Activated naive CD8-positive, alpha-beta T cell treated with anti-CD3 and anti-CD28 coated beads, Interleukin-2, amount 50 U/mL, for 24 hours (primary cell): ENCODE results near the gene HOMEZ.
"Not testable (repeated sequence)": the region's sequence is repeated elsewhere in the genome, so short reads cannot be mapped to it uniquely, and the experiment has no call there.

Source experiments
- ATAC-seq: fragments of 150-1000 bp; cut with Tn5 transposase; one replicate; pipeline ENCODE4 v1.10.0; 2021
- DNase-seq: peaks from one replicate; pipeline ENCODE4 v3.0.0; 2021
- H3K27ac Mint-ChIP-seq: one replicate; pipeline ENCODE4 v1.8.0; 2021; ENCODE audit warnings: mild to moderate bottlenecking, mixed read lengths
- H3K27me3 Mint-ChIP-seq: one replicate; pipeline ENCODE4 v1.8.0; 2021; ENCODE audit warnings: mixed read lengths
- H3K36me3 Mint-ChIP-seq: one replicate; pipeline ENCODE4 v1.8.0; 2021; ENCODE audit warnings: low read depth, mixed read lengths
- H3K4me1 Mint-ChIP-seq: one replicate; pipeline ENCODE4 v1.8.0; 2021; ENCODE audit warnings: mixed read lengths
- H3K4me3 Mint-ChIP-seq: one replicate; pipeline ENCODE4 v1.8.0; 2021; ENCODE audit warnings: mild to moderate bottlenecking, moderate library complexity, mixed read lengths
- H3K9me3 Mint-ChIP-seq: one replicate; pipeline ENCODE4 v1.8.0; 2021; ENCODE audit warnings: mixed read lengths

HOMEZ gene

GRCh38 chr14:23300687-23301223 lies 14.8 kb upstream of the HOMEZ start:
- DNase-seq (peak; percentile 34), ATAC-seq (no peak)
- H3K36me3 Mint-ChIP-seq: peaks cover 7% of the 10 kb centered on the region
- peak overlapping the region; percentile 88 for H3K4me3 Mint-ChIP-seq
- H3K27ac Mint-ChIP-seq: peak overlapping the region; percentile 91
- H3K9me3 Mint-ChIP-seq: no peaks in the 10 kb centered on the region
- H3K4me1 Mint-ChIP-seq: peaks cover 23% of the 10 kb centered on the region
- H3K27me3 Mint-ChIP-seq: peaks cover 6% of the 10 kb centered on the region

GRCh38 chr14:23299986-23300686 lies 14.2 kb upstream of the HOMEZ start:
- Mint-ChIP-seq H3K27ac (peak overlapping the region; percentile 91), H3K36me3 (peaks cover 7% of the 10 kb centered on the region), H3K27me3 (peaks cover 2% of the 10 kb centered on the region), H3K4me3 (peak overlapping the region; percentile 88), H3K9me3 (no peaks in the 10 kb centered on the region), H3K4me1 (peaks cover 26% of the 10 kb centered on the region)
- DNase-seq: no peak
- no peak for ATAC-seq

GRCh38 chr14:23299211-23299957 lies 13.5 kb upstream of the HOMEZ start:
- Mint-ChIP-seq H3K27ac (peak overlapping the region; percentile 46), H3K27me3 (no peaks in the 10 kb centered on the region), H3K36me3 (peaks cover 7% of the 10 kb centered on the region), H3K9me3 (no peaks in the 10 kb centered on the region), H3K4me3 (peak overlapping the region; percentile 36), H3K4me1 (peaks cover 32% of the 10 kb centered on the region)
- ATAC-seq: no peak
- no peak for DNase-seq

GRCh38 chr14:23297611-23298277 lies 11.8 kb upstream of the HOMEZ start:
- Mint-ChIP-seq H3K27ac (no peak overlapping the region), H3K9me3 (no peaks in the 10 kb centered on the region), H3K27me3 (no peaks in the 10 kb centered on the region), H3K4me3 (no peak overlapping the region), H3K4me1 (peaks cover 32% of the 10 kb centered on the region), H3K36me3 (peaks cover 7% of the 10 kb centered on the region)
- DNase-seq: no peak
- no peak for ATAC-seq

GRCh38 chr14:23297096-23297495 lies 11.2 kb upstream of the HOMEZ start:
- peaks cover 5% of the 10 kb centered on the region for H3K36me3 Mint-ChIP-seq
- ATAC-seq: no peak
- H3K27me3 Mint-ChIP-seq: no peaks in the 10 kb centered on the region
- no peak overlapping the region for H3K4me3 Mint-ChIP-seq
- peaks cover 29% of the 10 kb centered on the region for H3K4me1 Mint-ChIP-seq
- H3K9me3 Mint-ChIP-seq: no peaks in the 10 kb centered on the region
- DNase-seq: no peak
- H3K27ac Mint-ChIP-seq: no peak overlapping the region

GRCh38 chr14:23296012-23296777 lies 10.3 kb upstream of the HOMEZ start:
- H3K4me1 Mint-ChIP-seq: peaks cover 29% of the 10 kb centered on the region
- no peak overlapping the region for H3K4me3 Mint-ChIP-seq
- H3K27me3 Mint-ChIP-seq: no peaks in the 10 kb centered on the region
- ATAC-seq (no peak), DNase-seq (no peak)
- peaks cover 5% of the 10 kb centered on the region for H3K36me3 Mint-ChIP-seq
- H3K27ac Mint-ChIP-seq: no peak overlapping the region
- no peaks in the 10 kb centered on the region for H3K9me3 Mint-ChIP-seq

- Mint-ChIP-seq H3K36me3 (peaks cover 4% of the 10 kb centered on the region), H3K4me1 (peaks cover 20% of the 10 kb centered on the region), H3K27me3 (no peaks in the 10 kb centered on the region), H3K27ac (peak overlapping the region; percentile 75), H3K9me3 (no peaks in the 10 kb centered on the region), H3K4me3 (no peak overlapping the region)
- peak; percentile 50 for DNase-seq
- ATAC-seq: peak; percentile 74
Observed at GRCh38 chr14:23294734-23295561, 9.0 kb upstream of the HOMEZ start.

- no peaks in the 10 kb centered on the region for H3K9me3 Mint-ChIP-seq
- H3K4me1 Mint-ChIP-seq: peaks cover 26% of the 10 kb centered on the region
- DNase-seq: no peak
- peak overlapping the region; percentile 98 for H3K4me3 Mint-ChIP-seq
- peak overlapping the region; percentile 95 for H3K27ac Mint-ChIP-seq
- H3K27me3 Mint-ChIP-seq: no peaks in the 10 kb centered on the region
- peaks cover 13% of the 10 kb centered on the region for H3K36me3 Mint-ChIP-seq
- no peak for ATAC-seq
Observed at GRCh38 chr14:23286902-23287479, 1.1 kb upstream of the HOMEZ start.

GRCh38 chr14:23285530-23286019 lies 357 bp downstream of the HOMEZ start:
- peaks cover 13% of the 10 kb centered on the region for H3K36me3 Mint-ChIP-seq
- H3K9me3 Mint-ChIP-seq: no peaks in the 10 kb centered on the region
- H3K27ac Mint-ChIP-seq: peak overlapping the region; percentile 90
- H3K27me3 Mint-ChIP-seq: no peaks in the 10 kb centered on the region
- DNase-seq (no peak), ATAC-seq (peak; percentile 30)
- H3K4me3 Mint-ChIP-seq: peak overlapping the region; percentile 98
- H3K4me1 Mint-ChIP-seq: peaks cover 26% of the 10 kb centered on the region

GRCh38 chr14:23284654-23285529 lies 1.0 kb downstream of the HOMEZ start:
- peak overlapping the region; percentile 90 for H3K27ac Mint-ChIP-seq
- H3K4me1 Mint-ChIP-seq: peaks cover 26% of the 10 kb centered on the region
- H3K36me3 Mint-ChIP-seq: peaks cover 13% of the 10 kb centered on the region
- peak overlapping the region; percentile 98 for H3K4me3 Mint-ChIP-seq
- no peak for DNase-seq
- H3K27me3 Mint-ChIP-seq: no peaks in the 10 kb centered on the region
- no peak for ATAC-seq
- H3K9me3 Mint-ChIP-seq: no peaks in the 10 kb centered on the region

- no peak overlapping the region for H3K4me3 Mint-ChIP-seq
- ATAC-seq (no peak), DNase-seq (no peak)
- H3K27ac Mint-ChIP-seq: no peak overlapping the region
- H3K27me3 Mint-ChIP-seq: no peaks in the 10 kb centered on the region
- peaks cover 18% of the 10 kb centered on the region for H3K4me1 Mint-ChIP-seq
- peaks cover 15% of the 10 kb centered on the region for H3K36me3 Mint-ChIP-seq
- no peaks in the 10 kb centered on the region for H3K9me3 Mint-ChIP-seq
Observed at GRCh38 chr14:23281247-23281646, 4.7 kb downstream of the HOMEZ start.

- not testable (repeated sequence) for H3K9me3 Mint-ChIP-seq, H3K27ac Mint-ChIP-seq, H3K4me1 Mint-ChIP-seq, DNase-seq, H3K27me3 Mint-ChIP-seq, ATAC-seq, H3K4me3 Mint-ChIP-seq
- peaks cover 11% of the 10 kb centered on the region for H3K36me3 Mint-ChIP-seq
Observed at GRCh38 chr14:23277928-23278327, 8.0 kb downstream of the HOMEZ start.
